DND-41 (cell line): ENCODE measurements around the gene IL21R.

ENCODE experiments used
- ATAC-seq: fragments of 200-7000 bp; cut with Tn5 transposase; 3 replicates; pipeline ENCODE4 v1.9.1; 2021; ENCODE audit warnings: low read depth; ENCODE audit not compliant: insufficient read depth
- DNase-seq: peaks from one replicate; pipeline ENCODE4 v3.0.0-alpha.2; 2020
- H2AFZ ChIP-seq: 2 replicates; pipeline ENCODE4 v1.6.0; 2012; ENCODE audit warnings: low read depth, low read length
- H3K27ac ChIP-seq: 2 replicates; pipeline ENCODE4 v1.5.1; 2012; ENCODE audit warnings: low read length, inconsistent platforms
- H3K27me3 ChIP-seq: fragments of 200-600 bp; sonication (generic); 2 replicates; pipeline ENCODE4 v1.6.0; 2012; ENCODE audit warnings: low read length, mild to moderate bottlenecking, inconsistent platforms; ENCODE audit not compliant: insufficient read depth, poor library complexity
- H3K36me3 ChIP-seq: 2 replicates; pipeline ENCODE4 v1.5.1; 2012; ENCODE audit warnings: low read length, inconsistent platforms; ENCODE audit not compliant: insufficient read depth
- H3K4me1 ChIP-seq: 2 replicates; pipeline ENCODE4 v1.5.1; 2012; ENCODE audit warnings: mild to moderate bottlenecking, low read length; ENCODE audit not compliant: insufficient read depth
- H3K4me2 ChIP-seq: 2 replicates; pipeline ENCODE4 v1.6.0; 2012; ENCODE audit warnings: mild to moderate bottlenecking, moderate library complexity, low read length, inconsistent platforms; ENCODE audit not compliant: insufficient read depth
- H3K4me3 ChIP-seq, 2 experiments: fragments of 200-600 bp in 1 of 2; shearing (Covaris generic) in 1 of 2; 2 replicates each; pipeline ENCODE4 v1.5.1; 2012 to 2016; ENCODE audit warnings: inconsistent platforms in 2 of 2, low read length in 2 of 2, mild to moderate bottlenecking in 2 of 2, low read depth in 1 of 2, moderate library complexity in 1 of 2
- H3K79me2 ChIP-seq: 2 replicates; pipeline ENCODE4 v1.6.0; 2012; ENCODE audit warnings: low read length, inconsistent platforms; ENCODE audit not compliant: insufficient read depth
- H3K9ac ChIP-seq: 2 replicates; pipeline ENCODE4 v1.6.0; 2012; ENCODE audit warnings: low read depth, mild to moderate bottlenecking, inconsistent platforms, low read length, moderate library complexity
- H3K9me3 ChIP-seq: 2 replicates; pipeline ENCODE4 v1.5.1; 2012; ENCODE audit warnings: low read length, moderate library complexity, mild to moderate bottlenecking, inconsistent platforms; ENCODE audit not compliant: insufficient read depth, severe bottlenecking
- H4K20me1 ChIP-seq: 2 replicates; pipeline ENCODE4 v1.6.0; 2012; ENCODE audit warnings: low read length; ENCODE audit not compliant: insufficient read depth
- EZH2 ChIP-seq: IDR thresholded peaks from 3 replicates; pipeline ENCODE4 v1.6.1; 2012; ENCODE audit warnings: borderline replicate concordance, low read depth, mild to moderate bottlenecking, moderate library complexity, low read length, inconsistent platforms; ENCODE audit not compliant: severe bottlenecking
- TF ChIP-seq, protein P1 (sequence below): IDR thresholded peaks from 2 replicates; pipeline ENCODE4 v1.5.1; 2012; ENCODE audit warnings: borderline replicate concordance, low read length, moderate library complexity, mild to moderate bottlenecking; ENCODE audit not compliant: poor library complexity, severe bottlenecking; ENCODE audit errors: extremely low read depth

IL21R gene

DNA sequence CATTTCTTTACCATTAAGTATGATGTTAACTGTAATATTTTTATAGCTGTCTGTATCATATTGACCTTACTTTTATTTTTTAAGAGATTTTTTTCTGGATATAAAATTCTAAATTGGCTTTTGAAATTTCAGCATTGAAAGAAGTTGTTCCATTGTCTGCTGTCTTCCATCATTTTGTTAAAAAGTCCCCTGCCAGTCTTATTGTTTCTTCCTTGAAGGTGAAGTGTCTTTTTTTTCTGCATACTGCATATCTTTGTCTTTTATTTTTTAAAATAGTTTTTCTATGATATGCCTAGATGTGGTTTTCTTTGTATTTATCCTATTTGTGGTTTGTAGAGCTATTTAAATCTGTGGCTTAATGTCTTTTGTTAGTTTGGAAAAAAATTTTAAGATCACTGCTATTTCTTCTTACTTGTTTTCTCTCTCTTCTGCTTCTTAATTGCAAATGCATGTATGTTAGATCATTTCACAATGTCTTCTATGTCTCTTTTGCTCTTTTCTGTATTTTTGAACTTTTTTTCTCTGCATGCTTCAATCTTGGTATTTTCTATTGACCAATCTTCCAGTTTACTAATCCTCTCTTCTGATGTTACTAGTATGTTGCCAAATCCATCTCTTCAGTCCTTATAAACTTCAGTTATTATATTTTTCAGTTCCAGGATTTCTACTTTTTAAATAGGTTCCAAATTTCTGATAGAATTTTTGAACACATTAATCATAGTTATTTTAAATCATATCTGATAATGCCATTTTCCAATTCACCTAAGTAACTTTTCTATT lies 20.2 kb downstream of the IL21R start:
- TF ChIP-seq EZH2, result no peak
- TF ChIP-seq, protein P1, sequence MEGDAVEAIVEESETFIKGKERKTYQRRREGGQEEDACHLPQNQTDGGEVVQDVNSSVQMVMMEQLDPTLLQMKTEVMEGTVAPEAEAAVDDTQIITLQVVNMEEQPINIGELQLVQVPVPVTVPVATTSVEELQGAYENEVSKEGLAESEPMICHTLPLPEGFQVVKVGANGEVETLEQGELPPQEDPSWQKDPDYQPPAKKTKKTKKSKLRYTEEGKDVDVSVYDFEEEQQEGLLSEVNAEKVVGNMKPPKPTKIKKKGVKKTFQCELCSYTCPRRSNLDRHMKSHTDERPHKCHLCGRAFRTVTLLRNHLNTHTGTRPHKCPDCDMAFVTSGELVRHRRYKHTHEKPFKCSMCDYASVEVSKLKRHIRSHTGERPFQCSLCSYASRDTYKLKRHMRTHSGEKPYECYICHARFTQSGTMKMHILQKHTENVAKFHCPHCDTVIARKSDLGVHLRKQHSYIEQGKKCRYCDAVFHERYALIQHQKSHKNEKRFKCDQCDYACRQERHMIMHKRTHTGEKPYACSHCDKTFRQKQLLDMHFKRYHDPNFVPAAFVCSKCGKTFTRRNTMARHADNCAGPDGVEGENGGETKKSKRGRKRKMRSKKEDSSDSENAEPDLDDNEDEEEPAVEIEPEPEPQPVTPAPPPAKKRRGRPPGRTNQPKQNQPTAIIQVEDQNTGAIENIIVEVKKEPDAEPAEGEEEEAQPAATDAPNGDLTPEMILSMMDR, result no peak
- no peak for DNase-seq
- H3K36me3 ChIP-seq, result no peaks in the 10 kb centered on the region
- H3K4me3 ChIP-seq, result no peak overlapping the region
- H3K4me2 ChIP-seq, result no peak overlapping the region
- H3K4me1 ChIP-seq, result no peaks in the 10 kb centered on the region; the same call in 1 of the 2 replicates
- no peak for ATAC-seq
- H3K27me3 ChIP-seq, result no peaks in the 10 kb centered on the region
- no peaks in the 10 kb centered on the region for H3K79me2 ChIP-seq
- H2AFZ ChIP-seq, result no peak overlapping the region
- H4K20me1 ChIP-seq, result no peaks in the 10 kb centered on the region
- H3K9me3 ChIP-seq, result peaks cover 25% of the 10 kb centered on the region
- H3K9ac ChIP-seq, result no peak overlapping the region
- H3K27ac ChIP-seq, result no peak overlapping the region

DNA sequence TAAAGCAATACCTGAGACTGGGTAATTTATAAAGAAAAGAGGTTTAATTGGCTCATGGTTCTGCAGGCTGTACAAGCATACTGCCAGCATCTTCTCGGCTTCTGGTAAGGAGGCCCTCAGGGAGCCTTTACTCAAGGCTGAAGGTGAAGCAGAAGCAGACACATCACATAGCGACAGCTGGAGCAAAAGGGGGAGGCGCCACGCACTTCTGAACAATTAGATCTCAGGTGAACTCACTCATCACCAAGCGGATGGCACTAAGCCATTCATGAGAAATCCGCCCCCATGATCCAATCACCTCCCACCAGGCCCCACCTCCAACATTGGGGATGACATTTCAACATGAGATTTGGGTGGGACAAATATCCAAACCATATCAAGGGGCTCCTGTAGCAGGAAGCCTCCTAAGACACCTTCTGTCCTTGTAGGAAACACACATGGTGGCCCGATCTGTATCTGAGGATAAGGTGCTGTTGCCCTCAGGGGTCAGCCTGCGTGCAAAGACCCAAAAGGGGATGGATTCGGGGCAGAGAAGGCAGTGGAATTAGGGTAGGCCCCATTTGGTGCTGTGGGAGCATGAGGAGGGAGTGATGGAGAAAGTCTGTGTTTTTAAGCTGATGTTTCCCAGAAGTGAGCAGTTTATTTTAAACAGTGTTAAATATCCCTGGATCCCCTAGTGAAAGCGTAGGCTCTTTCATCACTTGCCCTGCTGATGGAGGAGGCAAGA lies 23.0 kb downstream of the IL21R start:
- H4K20me1 ChIP-seq, result no peaks in the 10 kb centered on the region
- ATAC-seq (no peak), DNase-seq (no peak)
- H3K4me1 ChIP-seq, result no peaks in the 10 kb centered on the region; the same call in 1 of the 2 replicates
- no peak overlapping the region for H3K9ac ChIP-seq
- H3K4me2 ChIP-seq, result no peak overlapping the region
- peaks cover 25% of the 10 kb centered on the region for H3K9me3 ChIP-seq
- TF ChIP-seq EZH2, result no peak
- TF ChIP-seq, protein P1, result no peak
- H3K4me3 ChIP-seq, result no peak overlapping the region
- no peak overlapping the region for H3K27ac ChIP-seq
- no peaks in the 10 kb centered on the region for H3K36me3 ChIP-seq
- H3K79me2 ChIP-seq, result no peaks in the 10 kb centered on the region
- no peak overlapping the region for H2AFZ ChIP-seq
- no peaks in the 10 kb centered on the region for H3K27me3 ChIP-seq

DNA sequence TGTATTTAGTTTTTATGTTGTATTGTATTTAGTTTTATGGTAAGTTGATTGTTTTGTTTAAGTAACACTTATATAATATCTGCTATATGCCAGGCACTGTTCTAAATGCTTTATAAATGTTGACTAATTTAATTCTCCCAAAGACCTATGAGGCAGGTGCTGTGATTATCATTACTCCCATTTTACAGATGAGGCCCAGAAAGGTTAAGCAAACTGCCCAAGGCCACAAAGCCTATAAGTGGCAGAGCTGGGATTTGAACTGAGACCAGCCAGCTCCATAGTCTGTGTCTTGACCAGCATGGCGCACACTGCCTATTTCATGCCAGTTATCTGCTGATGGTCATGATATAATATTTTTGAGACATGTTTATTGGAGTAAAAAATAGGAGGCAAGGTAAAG lies 24.0 kb downstream of the IL21R start:
- Histone ChIP-seq H3K79me2 (no peaks in the 10 kb centered on the region), H3K27ac (no peak overlapping the region), H3K4me2 (no peak overlapping the region), H3K36me3 (no peaks in the 10 kb centered on the region), H3K4me3 (no peak overlapping the region), H3K9ac (no peak overlapping the region), H3K4me1 (no peaks in the 10 kb centered on the region; the same call in 1 of the 2 replicates), H3K27me3 (no peaks in the 10 kb centered on the region), H3K9me3 (peaks cover 24% of the 10 kb centered on the region), H2AFZ (no peak overlapping the region), H4K20me1 (no peaks in the 10 kb centered on the region)
- ATAC-seq (no peak), DNase-seq (no peak)
- no peak for TF ChIP-seq EZH2
- TF ChIP-seq, protein P1, result no peak
